Parathyroid adenoma (tissue), 2 donors: ENCODE measurements around the gene NOP58.

Experiments used
- H2AFZ ChIP-seq: fragments of 300-600 bp; sonication (generic); one replicate; pipeline ENCODE4 v1.7.0; 2017; ENCODE audit warnings: antibody characterized with exemption, mild to moderate bottlenecking
- H3K27ac ChIP-seq: fragments of 300-600 bp; sonication (generic); one replicate; pipeline ENCODE4 v1.7.0; 2017
- H3K27me3 ChIP-seq: fragments of 300-600 bp; sonication (generic); one replicate; pipeline ENCODE4 v1.7.0; 2017; ENCODE audit warnings: low read length; ENCODE audit not compliant: control insufficient read depth, insufficient read depth
- H3K36me3 ChIP-seq: fragments of 300-600 bp; sonication (generic); one replicate; pipeline ENCODE4 v1.7.0; 2017; ENCODE audit warnings: low read length; ENCODE audit not compliant: control insufficient read depth, insufficient read depth
- H3K4me1 ChIP-seq: fragments of 300-600 bp; sonication (generic); one replicate; pipeline ENCODE4 v1.7.0; 2017; ENCODE audit warnings: control low read depth
- H3K4me2 ChIP-seq: fragments of 300-600 bp; sonication (generic); one replicate; pipeline ENCODE4 v1.7.0; 2017; ENCODE audit warnings: low read length
- H3K4me3 ChIP-seq: fragments of 300-600 bp; sonication (generic); one replicate; pipeline ENCODE4 v1.7.0; 2017; ENCODE audit warnings: low read depth, low read length
- H3K79me2 ChIP-seq: fragments of 300-600 bp; sonication (generic); one replicate; pipeline ENCODE4 v1.7.0; 2017; ENCODE audit warnings: control low read depth
- H3K9ac ChIP-seq: fragments of 300-600 bp; sonication (generic); one replicate; pipeline ENCODE4 v1.7.0; 2017; ENCODE audit warnings: mild to moderate bottlenecking
- H3K9me3 ChIP-seq: fragments of 300-600 bp; sonication (generic); one replicate; pipeline ENCODE4 v1.7.0; 2017; ENCODE audit warnings: low read length; ENCODE audit not compliant: control insufficient read depth
- TF ChIP-seq, protein P1 (sequence below): fragments of 300-600 bp; sonication (generic); IDR thresholded peaks from one replicate; pipeline ENCODE4 v1.7.0; 2017; ENCODE audit warnings: antibody characterized with exemption, mild to moderate bottlenecking
- donor health status: primary hyperparathyroidism.

NOP58 gene

DNA sequence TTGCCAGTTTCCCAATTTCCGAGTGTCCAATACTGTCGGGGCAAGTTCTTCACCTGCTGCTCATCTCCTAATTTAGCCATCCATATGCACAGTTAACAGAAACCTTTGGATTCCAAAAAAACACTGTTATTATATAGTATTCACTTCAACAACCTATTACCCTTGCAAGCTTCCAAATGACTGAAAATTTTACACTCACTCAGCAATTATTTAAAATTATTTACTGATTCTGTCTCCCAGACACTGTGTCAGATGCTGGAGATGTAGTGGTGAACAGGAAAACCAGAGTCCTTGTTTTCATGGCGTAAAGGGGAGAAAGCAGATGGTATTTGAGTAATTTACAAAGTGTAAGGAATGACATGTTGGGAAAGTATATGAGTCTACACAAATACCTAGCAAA lies 56.9 kb downstream of the NOP58 start:
- Histone ChIP-seq H3K36me3 (no peaks in the 10 kb centered on the region), H3K27me3 (no peaks in the 10 kb centered on the region), H3K4me2 (no peak overlapping the region), H3K9me3 (no peaks in the 10 kb centered on the region), H3K9ac (no peak overlapping the region), H3K4me3 (no peak overlapping the region), H3K4me1 (no peaks in the 10 kb centered on the region), H3K79me2 (peaks cover 4% of the 10 kb centered on the region), H2AFZ (no peak overlapping the region), H3K27ac (no peak overlapping the region)
- TF ChIP-seq, protein P1, sequence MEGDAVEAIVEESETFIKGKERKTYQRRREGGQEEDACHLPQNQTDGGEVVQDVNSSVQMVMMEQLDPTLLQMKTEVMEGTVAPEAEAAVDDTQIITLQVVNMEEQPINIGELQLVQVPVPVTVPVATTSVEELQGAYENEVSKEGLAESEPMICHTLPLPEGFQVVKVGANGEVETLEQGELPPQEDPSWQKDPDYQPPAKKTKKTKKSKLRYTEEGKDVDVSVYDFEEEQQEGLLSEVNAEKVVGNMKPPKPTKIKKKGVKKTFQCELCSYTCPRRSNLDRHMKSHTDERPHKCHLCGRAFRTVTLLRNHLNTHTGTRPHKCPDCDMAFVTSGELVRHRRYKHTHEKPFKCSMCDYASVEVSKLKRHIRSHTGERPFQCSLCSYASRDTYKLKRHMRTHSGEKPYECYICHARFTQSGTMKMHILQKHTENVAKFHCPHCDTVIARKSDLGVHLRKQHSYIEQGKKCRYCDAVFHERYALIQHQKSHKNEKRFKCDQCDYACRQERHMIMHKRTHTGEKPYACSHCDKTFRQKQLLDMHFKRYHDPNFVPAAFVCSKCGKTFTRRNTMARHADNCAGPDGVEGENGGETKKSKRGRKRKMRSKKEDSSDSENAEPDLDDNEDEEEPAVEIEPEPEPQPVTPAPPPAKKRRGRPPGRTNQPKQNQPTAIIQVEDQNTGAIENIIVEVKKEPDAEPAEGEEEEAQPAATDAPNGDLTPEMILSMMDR = no peak

DNA sequence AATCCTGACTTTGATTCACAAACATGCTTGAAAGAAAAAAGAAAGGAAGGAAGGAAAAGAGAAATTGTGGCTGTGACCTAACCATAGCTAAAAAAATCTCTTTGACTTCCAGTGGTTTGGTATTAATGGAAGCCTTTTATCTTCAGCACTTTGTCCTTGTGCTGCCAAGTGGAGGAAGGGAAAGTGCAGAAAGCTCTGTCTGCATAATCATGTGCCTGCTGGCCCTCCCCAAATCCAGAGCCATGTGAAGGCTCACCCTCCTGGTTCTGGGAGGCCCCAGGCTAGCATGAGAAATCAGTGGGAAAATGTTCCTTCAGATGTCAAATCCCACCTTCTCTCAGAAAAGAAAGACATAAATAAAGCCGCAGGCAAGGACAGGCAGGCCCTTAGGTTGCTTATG lies 62.3 kb downstream of the NOP58 start:
- TF ChIP-seq, protein P1 = no peak
- H2AFZ ChIP-seq = no peak overlapping the region
- H3K36me3 ChIP-seq = no peaks in the 10 kb centered on the region

DNA sequence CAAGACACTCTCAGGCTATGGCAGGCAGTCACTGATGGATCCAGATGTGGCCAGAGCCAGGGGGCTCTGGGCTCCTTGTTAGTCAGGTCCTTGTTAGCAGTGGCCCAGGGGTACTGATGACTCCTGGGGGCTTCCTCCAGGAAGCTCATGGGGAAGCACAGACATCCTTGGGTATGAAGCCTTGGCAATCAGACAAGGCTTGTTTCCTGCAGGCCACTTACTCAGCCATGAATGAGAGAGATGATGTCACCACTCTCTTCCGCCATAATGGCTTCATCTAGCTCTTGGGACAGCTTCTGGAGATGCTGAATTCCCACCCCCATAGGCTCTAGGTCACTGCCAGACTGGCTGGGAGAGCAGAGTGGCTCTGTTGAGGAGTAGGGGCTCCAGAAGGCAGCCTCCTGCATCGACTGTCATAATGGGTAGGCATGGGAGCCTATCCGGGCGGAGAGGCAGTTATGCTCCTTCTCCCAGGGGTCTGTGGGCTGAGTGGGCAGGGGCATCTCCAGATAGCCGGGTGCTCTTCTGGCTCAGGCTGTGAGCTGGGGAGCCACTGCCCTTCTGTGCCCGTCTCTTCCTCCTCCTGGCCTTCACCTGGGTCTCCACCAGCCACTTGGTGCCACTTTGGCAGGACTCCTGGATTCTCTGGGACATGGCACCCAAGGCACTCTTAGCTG lies 70.4 kb downstream of the NOP58 start:
- no peak overlapping the region for H3K9ac ChIP-seq
- H3K36me3 ChIP-seq = no peaks in the 10 kb centered on the region
- H3K27me3 ChIP-seq = no peaks in the 10 kb centered on the region
- H3K27ac ChIP-seq = no peak overlapping the region
- TF ChIP-seq, protein P1 = no peak
- H3K4me2 ChIP-seq = no peak overlapping the region
- no peak overlapping the region for H2AFZ ChIP-seq
- H3K4me3 ChIP-seq = no peak overlapping the region
- no peaks in the 10 kb centered on the region for H3K79me2 ChIP-seq
- no peaks in the 10 kb centered on the region for H3K4me1 ChIP-seq
- H3K9me3 ChIP-seq = no peaks in the 10 kb centered on the region

More for the DNA sequence above, 62.3 kb downstream of the NOP58 start:
- no peaks in the 10 kb centered on the region for H3K4me1 ChIP-seq
- H3K9me3 ChIP-seq = no peaks in the 10 kb centered on the region
- H3K4me3 ChIP-seq = no peak overlapping the region
- no peaks in the 10 kb centered on the region for H3K27me3 ChIP-seq
- H3K9ac ChIP-seq = no peak overlapping the region
- no peaks in the 10 kb centered on the region for H3K79me2 ChIP-seq
- no peak overlapping the region for H3K4me2 ChIP-seq
- no peak overlapping the region for H3K27ac ChIP-seq

DNA sequence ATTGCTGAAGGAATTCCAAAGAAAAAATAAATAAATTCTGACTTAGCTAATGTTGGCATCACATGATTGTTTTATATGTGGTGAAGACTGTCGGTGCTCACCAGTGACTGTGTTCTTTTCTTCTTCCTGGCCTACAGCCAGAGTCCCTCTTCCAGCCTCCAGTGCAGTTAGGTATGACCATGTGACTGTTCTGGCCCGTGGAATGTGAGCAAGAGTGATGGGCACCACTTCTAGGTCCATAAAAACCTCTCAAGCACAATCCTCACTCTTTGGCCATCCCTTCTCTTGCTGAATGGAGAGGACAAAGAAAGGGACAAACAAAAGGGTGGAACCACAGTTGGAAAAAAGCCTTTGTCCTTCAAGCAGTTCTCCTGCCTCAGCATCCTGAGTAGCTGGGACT lies 71.6 kb downstream of the NOP58 start:
- no peak overlapping the region for H3K9ac ChIP-seq
- no peaks in the 10 kb centered on the region for H3K79me2 ChIP-seq
- no peak overlapping the region for H3K4me3 ChIP-seq
- H3K36me3 ChIP-seq = no peaks in the 10 kb centered on the region
- no peaks in the 10 kb centered on the region for H3K27me3 ChIP-seq
- H3K4me1 ChIP-seq = no peaks in the 10 kb centered on the region
- no peaks in the 10 kb centered on the region for H3K9me3 ChIP-seq
- H3K4me2 ChIP-seq = no peak overlapping the region
- H2AFZ ChIP-seq = no peak overlapping the region
- no peak overlapping the region for H3K27ac ChIP-seq
- TF ChIP-seq, protein P1 = no peak

DNA sequence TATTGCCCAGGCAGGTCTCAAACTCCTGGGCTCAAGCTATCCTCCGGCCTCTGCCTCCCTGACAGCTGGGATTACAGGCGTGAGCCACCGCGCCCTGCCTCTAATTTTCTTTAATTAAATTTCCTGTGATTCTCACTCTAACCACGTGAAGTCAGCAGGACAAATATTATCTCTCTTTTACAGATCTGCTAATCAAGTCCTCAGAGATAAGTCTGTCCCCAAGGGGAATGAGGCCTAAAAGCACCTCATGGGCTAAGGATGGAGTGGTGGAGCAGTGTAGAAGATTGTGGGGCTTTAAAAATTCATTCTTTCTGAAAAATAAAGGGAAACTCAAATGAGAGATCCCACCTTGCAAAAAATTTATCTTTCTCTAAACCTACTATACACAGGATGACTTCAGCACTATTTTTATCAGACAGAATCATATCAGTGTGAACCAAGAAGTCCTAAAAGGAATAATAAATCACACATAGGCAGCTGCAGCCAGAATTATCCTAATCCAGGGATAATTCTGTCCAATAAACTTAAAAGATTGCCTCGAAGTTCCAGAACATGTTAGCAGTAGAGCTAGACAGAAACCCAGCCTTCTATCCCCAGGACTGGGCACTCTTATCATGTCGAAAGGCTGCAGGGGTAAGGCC lies 72.3 kb downstream of the NOP58 start:
- TF ChIP-seq, protein P1 = no peak
- no peak overlapping the region for H3K27ac ChIP-seq
- no peak overlapping the region for H3K4me2 ChIP-seq
- no peaks in the 10 kb centered on the region for H3K79me2 ChIP-seq
- no peak overlapping the region for H3K9ac ChIP-seq
- H3K27me3 ChIP-seq = no peaks in the 10 kb centered on the region
- H3K9me3 ChIP-seq = no peaks in the 10 kb centered on the region
- no peaks in the 10 kb centered on the region for H3K4me1 ChIP-seq
- H2AFZ ChIP-seq = no peak overlapping the region
- H3K36me3 ChIP-seq = no peaks in the 10 kb centered on the region
- H3K4me3 ChIP-seq = no peak overlapping the region
